ENCODE results near the gene S1PR3.

Gene S1PR3

GRCh38 chr9:89010056-89010455, 18.8 kb downstream of the S1PR3 start:
- H3K79me2 ChIP-seq (ENCODE audit: low read length) = no peaks in the 10 kb centered on the region
- no peaks in the 10 kb centered on the region for H3K36me3 ChIP-seq (replicated peaks; ENCODE audit: insufficient read depth, low read length)
- no peaks in the 10 kb centered on the region for H3K27me3 ChIP-seq (replicated peaks; ENCODE audit: insufficient read depth, low read length)
- H3K27ac ChIP-seq (ENCODE audit: low read length) = no peak overlapping the region
- H4K20me1 ChIP-seq (ENCODE audit: insufficient read depth, low read length) = no peaks in the 10 kb centered on the region
- TF ChIP-seq EZH2 (optimal IDR thresholded peaks at IDR 0.05; ENCODE audit: low read depth, low read length) = no peak
- TF ChIP-seq CTCF (IDR thresholded peaks at IDR 0.05; ENCODE audit: low read length) = no peak
- TF ChIP-seq EZH2phosphoT487 (IDR thresholded peaks at IDR 0.05; ENCODE audit: low read length) = no peak
- H3K9ac ChIP-seq (ENCODE audit: low read length) = no peak overlapping the region
- no peak overlapping the region for H3K4me2 ChIP-seq (ENCODE audit: low read depth, low read length)
- H3F3A ChIP-seq (ENCODE audit: insufficient read depth, low read length) = no peaks in the 10 kb centered on the region
- H3K9me2 ChIP-seq (replicated peaks; ENCODE audit: insufficient read depth, low read length) = no peaks in the 10 kb centered on the region
- no peaks in the 10 kb centered on the region for H3K9me3 ChIP-seq (replicated peaks; ENCODE audit: insufficient read depth, low read length)
- no peak for DNase-seq
- no peak overlapping the region for H3K4me3 ChIP-seq (ENCODE audit: low read length)
- no peaks in the 10 kb centered on the region for H3K4me1 ChIP-seq (ENCODE audit: low read length)
- H2AFZ ChIP-seq (ENCODE audit: low read length) = no peak overlapping the region

GRCh38 chr9:89010526-89011111, 19.4 kb downstream of the S1PR3 start:
- no peak overlapping the region for H2AFZ ChIP-seq (ENCODE audit: low read length)
- H3K27ac ChIP-seq (ENCODE audit: low read length) = no peak overlapping the region
- no peaks in the 10 kb centered on the region for H3K4me1 ChIP-seq (ENCODE audit: low read length)
- DNase-seq = no peak
- no peaks in the 10 kb centered on the region for H3K79me2 ChIP-seq (ENCODE audit: low read length)
- no peak for TF ChIP-seq EZH2phosphoT487 (IDR thresholded peaks at IDR 0.05; ENCODE audit: low read length)
- no peak for TF ChIP-seq CTCF (IDR thresholded peaks at IDR 0.05; ENCODE audit: low read length)
- no peak for TF ChIP-seq EZH2 (optimal IDR thresholded peaks at IDR 0.05; ENCODE audit: low read depth, low read length)
- no peaks in the 10 kb centered on the region for H3F3A ChIP-seq (ENCODE audit: insufficient read depth, low read length)
- no peak overlapping the region for H3K9ac ChIP-seq (ENCODE audit: low read length)
- no peak overlapping the region for H3K4me3 ChIP-seq (ENCODE audit: low read length)
- H3K36me3 ChIP-seq (replicated peaks; ENCODE audit: insufficient read depth, low read length) = no peaks in the 10 kb centered on the region
- no peak overlapping the region for H3K4me2 ChIP-seq (ENCODE audit: low read depth, low read length)
- H4K20me1 ChIP-seq (ENCODE audit: insufficient read depth, low read length) = no peaks in the 10 kb centered on the region
- no peaks in the 10 kb centered on the region for H3K27me3 ChIP-seq (replicated peaks; ENCODE audit: insufficient read depth, low read length)
- H3K9me3 ChIP-seq (replicated peaks; ENCODE audit: insufficient read depth, low read length) = no peaks in the 10 kb centered on the region
- no peaks in the 10 kb centered on the region for H3K9me2 ChIP-seq (replicated peaks; ENCODE audit: insufficient read depth, low read length)

GRCh38 chr9:89011683-89012082, 20.4 kb downstream of the S1PR3 start:
- Histone ChIP-seq H3K4me3 (ENCODE audit: low read length) (no peak overlapping the region), H3K4me1 (ENCODE audit: low read length) (no peaks in the 10 kb centered on the region), H3F3A (ENCODE audit: insufficient read depth, low read length) (no peaks in the 10 kb centered on the region), H3K27me3 (replicated peaks; ENCODE audit: insufficient read depth, low read length) (no peaks in the 10 kb centered on the region), H3K9me2 (replicated peaks; ENCODE audit: insufficient read depth, low read length) (no peaks in the 10 kb centered on the region), H3K9me3 (replicated peaks; ENCODE audit: insufficient read depth, low read length) (no peaks in the 10 kb centered on the region), H3K36me3 (replicated peaks; ENCODE audit: insufficient read depth, low read length) (no peaks in the 10 kb centered on the region), H3K79me2 (ENCODE audit: low read length) (no peaks in the 10 kb centered on the region), H3K4me2 (ENCODE audit: low read depth, low read length) (no peak overlapping the region), H4K20me1 (ENCODE audit: insufficient read depth, low read length) (no peaks in the 10 kb centered on the region), H2AFZ (ENCODE audit: low read length) (no peak overlapping the region), H3K9ac (ENCODE audit: low read length) (no peak overlapping the region), H3K27ac (ENCODE audit: low read length) (no peak overlapping the region)
- no peak for DNase-seq
- TF ChIP-seq CTCF (IDR thresholded peaks at IDR 0.05; ENCODE audit: low read length) (no peak), EZH2phosphoT487 (IDR thresholded peaks at IDR 0.05; ENCODE audit: low read length) (no peak), EZH2 (optimal IDR thresholded peaks at IDR 0.05; ENCODE audit: low read depth, low read length) (no peak)
